Stimulated activated CD4-positive, alpha-beta T cell treated with anti-CD3 and anti-CD28 coated beads, Interleukin-1b, Interleukin-23, amount 100 ng/mL, for 24 hours (primary cell): ENCODE results near the gene ITIH1.
"Not testable (repeated sequence)": the region's sequence is repeated elsewhere in the genome, so short reads cannot be mapped to it uniquely, and the experiment has no call there.

Experiments
- DNase-seq, 4 experiments: peaks; one replicate each; pipeline ENCODE4 v3.0.0-alpha.2; 2020; ENCODE audit warnings: low read depth in 4 of 4, low spot score in 1 of 4

Gene ITIH1

GRCh38 chr3:52774066-52774713 is 3.2 kb upstream of the ITIH1 start:
- DNase-seq: no peak

- no peak for DNase-seq
Observed at GRCh38 chr3:52774901-52775864, 2.2 kb upstream of the ITIH1 start.

DNA sequence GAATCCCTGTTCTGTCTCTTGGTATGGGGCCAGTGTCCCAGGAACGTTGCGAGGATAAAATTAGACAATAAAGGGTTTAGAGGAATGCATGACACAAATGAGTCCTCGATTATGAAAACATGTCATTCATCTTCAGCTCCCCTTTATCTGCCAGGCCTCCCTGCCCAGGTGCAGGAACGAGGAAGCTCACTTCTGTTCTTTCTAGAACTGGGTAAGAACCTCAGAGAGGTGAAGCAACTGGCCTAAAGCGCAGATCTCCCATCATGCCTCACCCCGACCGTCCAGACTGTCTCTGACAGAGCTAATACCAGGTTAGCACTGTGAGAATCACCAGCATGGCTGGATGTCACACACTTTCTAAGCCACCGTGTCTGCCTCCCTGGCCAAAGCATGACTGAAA is 1.5 kb upstream of the ITIH1 start:
- no peak for DNase-seq

- not testable (repeated sequence) for DNase-seq
Observed at GRCh38 chr3:52776486-52776885, 913 bp upstream of the ITIH1 start.

DNA sequence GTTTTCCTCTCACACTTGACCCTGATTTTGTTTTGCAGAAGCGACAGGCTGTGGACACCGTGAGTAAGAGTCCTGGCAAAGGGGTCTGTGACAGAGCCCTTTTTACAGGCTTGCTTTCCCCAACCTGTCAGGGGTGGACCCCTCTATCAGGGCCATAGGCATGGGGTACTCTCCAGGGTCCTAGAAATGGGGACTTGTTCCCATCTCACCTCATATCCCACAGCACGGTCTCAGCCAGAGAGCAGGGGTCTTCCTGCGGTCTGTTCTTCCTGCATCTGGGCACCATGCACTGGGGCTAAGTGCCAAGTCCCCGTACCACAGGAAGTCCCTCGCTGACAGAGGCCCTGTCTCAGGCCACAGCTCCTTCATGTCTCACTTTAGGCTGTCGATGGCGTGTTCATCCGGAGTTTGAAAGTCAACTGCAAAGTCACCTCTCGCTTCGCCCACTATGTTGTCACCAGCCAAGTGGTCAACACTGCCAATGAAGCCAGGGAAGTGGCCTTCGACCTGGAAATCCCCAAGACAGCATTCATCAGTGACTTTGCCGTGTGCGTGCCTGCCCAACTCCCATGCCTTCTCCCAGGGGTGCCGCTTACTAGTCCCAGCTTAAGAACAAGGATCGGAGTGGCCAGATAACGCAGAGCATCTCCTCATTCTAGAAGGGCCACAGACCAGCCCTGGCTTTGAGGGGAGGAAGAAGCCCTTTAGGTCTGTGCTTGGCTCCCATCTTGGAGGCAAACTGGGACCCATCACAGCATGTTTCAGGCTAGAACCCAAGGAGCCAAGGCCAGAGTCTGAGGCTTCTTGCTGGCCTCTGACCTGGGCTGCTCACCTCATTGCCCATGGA is 783 bp downstream of the ITIH1 start:
- no peak for DNase-seq

- DNase-seq: no peak
Observed at GRCh38 chr3:52779011-52779836, 1.8 kb downstream of the ITIH1 start.

DNA sequence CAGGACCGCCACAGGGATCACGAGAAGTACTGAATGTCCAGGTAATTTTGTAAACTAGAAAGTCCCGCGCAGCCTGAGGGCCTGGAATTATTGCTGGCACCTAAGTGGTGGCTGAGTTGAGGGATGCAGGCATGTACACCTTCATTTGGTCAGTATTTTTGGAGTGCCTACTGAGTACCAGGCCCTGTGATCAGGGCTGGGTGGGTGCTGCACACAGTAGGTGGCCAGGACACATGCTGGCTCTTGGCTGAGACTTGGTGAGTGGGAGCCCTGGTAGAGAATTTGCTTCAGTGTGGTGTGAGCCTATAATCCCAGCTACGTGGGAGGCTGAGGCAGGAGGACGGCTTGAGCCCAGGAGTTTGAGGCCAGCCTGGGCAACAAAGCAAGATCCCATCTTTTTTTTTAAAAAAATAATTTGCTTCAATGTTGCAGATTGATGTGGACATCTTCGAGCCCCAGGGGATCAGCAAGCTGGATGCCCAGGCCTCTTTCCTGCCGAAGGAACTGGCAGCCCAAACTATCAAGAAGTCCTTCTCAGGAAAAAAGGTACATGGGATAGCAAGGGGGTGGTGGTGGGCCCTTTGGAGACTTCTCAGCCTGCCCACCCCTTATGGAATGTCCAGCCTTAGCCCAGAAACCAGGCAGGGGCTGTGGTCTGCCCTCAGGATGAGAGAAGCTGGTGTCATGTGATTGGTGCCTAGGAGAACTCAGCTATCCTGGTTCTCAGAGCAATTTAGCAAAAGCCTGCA is 2.6 kb downstream of the ITIH1 start:
- DNase-seq: no peak

DNA sequence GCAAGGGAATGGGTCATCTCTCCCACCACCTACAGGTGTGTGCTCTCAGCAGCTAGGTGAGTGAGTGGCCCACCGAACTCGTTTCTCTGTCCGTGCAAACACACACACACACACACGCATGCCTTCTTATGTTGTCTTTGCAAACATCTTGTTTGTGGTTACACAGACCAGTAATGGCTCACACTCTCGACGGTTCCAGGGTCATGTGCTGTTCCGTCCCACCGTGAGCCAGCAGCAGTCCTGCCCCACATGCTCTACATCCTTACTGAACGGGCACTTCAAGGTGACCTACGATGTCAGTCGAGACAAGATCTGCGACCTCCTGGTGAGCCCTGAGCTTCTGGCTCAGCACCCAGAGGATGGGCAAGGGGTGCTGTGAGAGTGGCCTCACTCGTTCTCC is 4.3 kb downstream of the ITIH1 start:
- DNase-seq: no peak

- no peak for DNase-seq
Observed at GRCh38 chr3:52782412-52783210, 5.2 kb downstream of the ITIH1 start.

DNA sequence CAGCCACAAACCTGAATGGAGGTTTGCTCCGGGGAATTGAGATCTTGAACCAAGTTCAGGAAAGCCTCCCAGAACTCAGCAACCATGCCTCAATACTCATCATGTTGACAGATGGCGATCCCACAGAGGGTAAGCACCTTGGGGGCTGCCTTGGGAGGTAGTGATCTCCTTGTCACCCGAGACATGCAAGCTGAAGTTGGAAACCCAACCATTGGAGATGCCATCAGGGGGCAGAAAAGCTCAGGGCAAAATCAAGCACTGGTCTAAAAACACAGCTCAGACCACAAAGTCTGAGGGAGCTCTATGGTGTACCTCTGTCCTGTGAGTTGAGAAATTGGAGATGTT is 5.8 kb downstream of the ITIH1 start:
- no peak for DNase-seq

DNA sequence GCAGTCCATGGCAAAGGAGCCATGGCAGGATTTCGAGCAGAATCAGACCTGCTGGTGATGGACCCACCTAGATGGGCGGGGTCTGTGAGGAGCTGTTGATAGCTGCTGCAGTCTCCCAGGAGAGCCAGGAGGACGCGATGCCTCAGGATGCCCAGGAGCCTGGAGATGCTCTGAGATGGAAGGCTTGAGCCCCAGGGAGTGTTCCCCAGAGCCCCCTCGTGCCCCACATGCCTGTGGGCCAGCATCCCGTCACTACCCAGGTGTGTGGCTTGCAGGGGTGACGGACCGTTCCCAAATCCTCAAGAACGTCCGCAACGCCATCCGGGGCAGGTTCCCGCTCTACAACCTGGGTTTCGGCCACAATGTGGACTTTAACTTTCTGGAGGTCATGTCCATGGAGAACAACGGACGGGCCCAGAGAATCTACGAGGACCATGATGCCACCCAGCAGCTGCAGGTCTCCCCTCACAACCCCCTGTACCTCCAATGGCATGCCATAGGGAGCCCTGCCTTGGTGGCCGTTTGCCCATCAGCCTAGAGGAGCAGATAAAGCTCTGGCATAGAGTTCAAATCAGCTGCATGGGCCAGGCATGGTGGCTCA is 6.7 kb downstream of the ITIH1 start:
- DNase-seq: no peak

GRCh38 chr3:52784931-52785590 is 7.7 kb downstream of the ITIH1 start:
- no peak for DNase-seq

DNA sequence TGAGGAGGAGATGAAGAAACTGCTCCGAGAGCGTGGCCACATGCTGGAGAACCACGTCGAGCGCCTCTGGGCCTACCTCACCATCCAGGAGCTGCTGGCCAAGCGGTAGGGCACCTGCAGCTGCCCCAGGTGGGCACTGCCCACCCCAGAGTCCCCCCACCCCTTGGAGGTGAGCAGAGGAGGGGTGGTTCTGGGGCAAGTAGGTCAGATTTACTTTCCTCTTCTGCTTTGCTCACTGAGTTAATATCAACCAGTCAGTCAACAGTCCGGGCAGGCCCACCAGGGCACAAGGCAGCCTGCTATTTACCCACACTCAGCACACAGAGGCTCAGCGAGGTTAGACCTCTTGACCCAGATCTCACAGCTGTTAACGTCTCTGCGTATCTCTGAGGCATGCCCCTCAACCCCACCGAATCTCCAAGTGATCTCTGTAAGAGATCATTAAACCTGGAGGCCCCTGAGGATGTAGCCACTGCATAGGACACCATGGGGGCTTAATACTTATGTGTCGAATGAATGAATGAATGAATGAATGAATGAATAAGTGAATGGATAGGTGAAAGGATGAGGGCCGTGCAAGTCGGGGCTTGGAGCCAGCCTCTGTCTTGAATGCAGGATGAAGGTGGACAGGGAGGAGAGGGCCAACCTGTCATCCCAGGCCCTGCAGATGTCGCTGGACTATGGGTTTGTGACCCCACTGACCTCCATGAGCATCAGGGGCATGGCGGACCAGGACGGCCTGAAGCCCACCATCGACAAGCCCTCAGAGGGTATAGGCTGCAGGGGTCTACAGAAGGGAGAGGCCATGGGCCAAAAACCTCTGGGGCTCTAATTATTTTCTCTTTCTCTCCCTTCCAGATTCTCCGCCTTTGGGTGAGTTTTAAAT is 9.2 kb downstream of the ITIH1 start:
- DNase-seq: no peak

DNA sequence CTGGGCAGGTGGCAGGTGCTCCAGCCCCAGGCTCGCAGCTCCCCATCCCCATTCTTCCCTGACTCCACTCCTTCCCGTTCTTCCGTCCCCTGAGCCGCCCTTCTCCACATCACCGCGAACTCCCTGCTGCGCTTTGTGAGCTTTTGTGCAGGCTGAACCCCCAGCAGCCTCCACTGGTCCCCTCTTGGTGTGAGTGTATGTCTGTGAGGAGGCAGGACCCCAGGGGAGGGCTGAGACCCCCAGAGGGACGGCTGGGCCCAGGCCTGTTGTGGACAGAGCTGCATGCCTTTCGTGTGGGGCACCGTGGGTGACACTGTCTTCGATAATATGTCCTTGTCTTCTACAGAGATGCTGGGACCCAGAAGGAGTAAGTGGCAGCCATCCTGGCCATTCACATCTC is 9.8 kb downstream of the ITIH1 start:
- DNase-seq: no peak

DNA sequence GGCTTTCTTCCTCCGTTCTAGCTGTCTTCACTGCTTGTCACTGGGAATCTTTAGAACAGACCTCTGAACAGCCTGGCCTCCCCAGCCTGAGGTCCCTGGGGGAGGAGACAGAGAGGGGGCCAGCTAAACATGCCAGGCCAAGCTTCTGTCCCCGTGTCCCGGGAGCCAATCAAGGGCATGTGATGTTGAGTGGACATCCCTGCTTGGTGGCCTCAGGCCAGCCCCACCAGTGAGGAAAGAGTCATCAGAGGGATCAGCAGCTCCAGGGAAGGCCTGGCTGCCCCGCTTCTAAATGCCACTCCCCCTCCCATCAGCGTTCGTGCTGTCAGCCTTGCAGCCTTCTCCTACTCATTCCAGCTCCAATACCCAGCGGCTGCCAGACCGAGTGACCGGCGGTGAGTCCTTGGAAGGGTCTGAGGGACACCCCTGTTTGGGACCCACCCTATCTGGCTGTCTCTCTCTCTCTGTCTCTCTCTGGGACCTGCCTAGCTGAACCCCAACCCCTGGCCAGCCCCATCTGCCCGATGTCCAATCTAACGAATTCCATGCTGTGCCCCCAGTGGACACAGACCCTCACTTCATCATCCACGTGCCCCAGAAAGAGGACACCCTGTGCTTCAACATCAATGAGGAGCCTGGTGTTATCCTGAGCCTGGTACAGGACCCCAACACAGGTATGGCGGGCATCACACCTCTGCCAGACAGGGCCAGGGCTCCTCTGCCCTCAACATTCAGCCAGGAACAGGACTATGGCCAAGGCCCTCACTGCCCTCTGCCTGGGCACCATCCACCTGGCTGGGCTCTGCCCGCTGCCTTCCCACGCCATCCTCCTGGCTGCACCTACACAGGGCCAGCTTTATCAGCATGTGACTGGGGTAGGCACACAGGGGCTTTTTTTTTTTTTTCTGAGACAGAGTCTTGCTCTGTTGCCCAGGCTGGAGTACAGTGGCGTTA is 10.6 kb downstream of the ITIH1 start:
- no peak for DNase-seq
